Prostate gland (tissue), 2 donors: ENCODE data around the gene DLX1. TPM values are rescaled to one million over a fixed set of nuclear protein-coding genes. Genes with fewer than 3 reads are reported as not detected.

Source experiments
- DNase-seq: peaks from one replicate; pipeline ENCODE4 v3.0.0-alpha.2; 2019; ENCODE audit warnings: low spot score
- H3K27ac ChIP-seq, 2 donors: fragments of 200-600 bp; sonication (generic); 2 replicates each; pipeline ENCODE4 v1.5.1; 2017 to 2019
- H3K27me3 ChIP-seq: fragments of 200-600 bp; sonication (generic); replicated peaks from 2 replicates; pipeline ENCODE4 v1.5.1; 2019; ENCODE audit not compliant: insufficient read depth
- H3K36me3 ChIP-seq, 2 donors: fragments of 200-600 bp; sonication (generic); 1 replicate in 1 of 2; 2 replicates in 1 of 2; pipeline versions ENCODE4 v1.5.1 to v1.8.1; 2017 to 2019
- H3K4me1 ChIP-seq: fragments of 200-600 bp; sonication (generic); replicated peaks from 2 replicates; pipeline ENCODE4 v1.5.1; 2019
- H3K4me3 ChIP-seq, 2 donors: fragments of 200-600 bp; sonication (generic); 2 replicates each; pipeline ENCODE4 v1.5.1; 2017 to 2019
- H3K9me3 ChIP-seq: fragments of 200-600 bp; sonication (generic); 2 replicates; pipeline ENCODE4 v1.5.1; 2017
- CTCF ChIP-seq, 4 experiments: fragments of 200-600 bp in 2 of 4; fragments of 450-650 bp in 2 of 4; sonication (generic) in 2 of 4; IDR thresholded peaks; 1 replicate in 3 of 4; 2 replicates in 1 of 4; pipeline ENCODE4 v1.5.1; 2016 to 2019; ENCODE audit warnings: antibody characterized with exemption in 4 of 4, mild to moderate bottlenecking in 2 of 4, moderate library complexity in 2 of 4
- POLR2A ChIP-seq: fragments of 450-650 bp; IDR thresholded peaks from one replicate; pipeline ENCODE4 v1.6.1; 2016; ENCODE audit warnings: antibody characterized with exemption, mild to moderate bottlenecking
- POLR2AphosphoS5 ChIP-seq: sonication (generic); formaldehyde crosslinking; IDR thresholded peaks from one replicate; pipeline ENCODE4 v1.6.1; 2017; ENCODE audit warnings: antibody characterized with exemption
- WGBS: methylation state at CpG from one replicate; pipeline ENCODE4 v1.1.5; 2018; 5-methylcytosine and 5-hydroxymethylcytosine counted together
- intact Hi-C: fragments of 100-400 bp; cut with DNase I; formaldehyde crosslinking; loops from one replicate; pipeline ENCODE4 v1.14.2; 2022
- total RNA-seq, 2 donors: library from RNA; depleted of rRNA; stranded (reverse); fragments of >200 nt; gene quantifications; one replicate each; pipeline ENCODE4 v1.1.0, GENCODE V29; 2016

The DLX1 gene
- total RNA-seq, 2 donors from 2014 or later = 1.3 TPM; not detected in 1

- H3K27ac ChIP-seq = no peak overlapping the region
- no peak for DNase-seq
- no peak for TF ChIP-seq POLR2AphosphoS5
- TF ChIP-seq CTCF (IDR thresholded peaks at IDR 0.05) = no peak
- no peak for TF ChIP-seq POLR2A
- 43% methylated on average over 2 of the region's 2 CpGs for WGBS
- H3K36me3 ChIP-seq = no peaks in the 10 kb centered on the region
- no peaks in the 10 kb centered on the region for H3K4me1 ChIP-seq
- H3K27me3 ChIP-seq = no peaks in the 10 kb centered on the region
- no peaks in the 10 kb centered on the region for H3K9me3 ChIP-seq
- H3K4me3 ChIP-seq = no peak overlapping the region
- intact Hi-C loops = no loop called here
Observed at GRCh38 chr2:172120118-172120517, 34.8 kb downstream of the DLX1 start.

- no peaks in the 10 kb centered on the region for H3K36me3 ChIP-seq
- intact Hi-C loops = no loop called here
- no peak overlapping the region for H3K4me3 ChIP-seq
- H3K4me1 ChIP-seq = no peaks in the 10 kb centered on the region
- TF ChIP-seq CTCF (IDR thresholded peaks at IDR 0.05) = no peak
- no peak for TF ChIP-seq POLR2AphosphoS5
- no peak for TF ChIP-seq POLR2A
- H3K27me3 ChIP-seq = no peaks in the 10 kb centered on the region
- no peak overlapping the region for H3K27ac ChIP-seq
- DNase-seq = no peak
- no peaks in the 10 kb centered on the region for H3K9me3 ChIP-seq
Observed at GRCh38 chr2:172128484-172128883, 43.2 kb downstream of the DLX1 start.

- H3K36me3 ChIP-seq = no peaks in the 10 kb centered on the region
- H3K27ac ChIP-seq = no peak overlapping the region
- no peak overlapping the region for H3K4me3 ChIP-seq
- H3K4me1 ChIP-seq = no peaks in the 10 kb centered on the region
- intact Hi-C loops = no loop called here
- no peaks in the 10 kb centered on the region for H3K9me3 ChIP-seq
- no peak for TF ChIP-seq CTCF (IDR thresholded peaks at IDR 0.05)
- no peak for TF ChIP-seq POLR2AphosphoS5
- TF ChIP-seq POLR2A = no peak
- DNase-seq = no peak
- no peaks in the 10 kb centered on the region for H3K27me3 ChIP-seq
Observed at GRCh38 chr2:172129404-172129803, 44.1 kb downstream of the DLX1 start.

- H3K27ac ChIP-seq = no peak overlapping the region
- H3K9me3 ChIP-seq = no peaks in the 10 kb centered on the region
- 74% methylated on average over 5 of the region's 5 CpGs for WGBS
- H3K4me1 ChIP-seq = no peaks in the 10 kb centered on the region
- no peak for DNase-seq
- intact Hi-C loops = no loop called here
- H3K36me3 ChIP-seq = no peaks in the 10 kb centered on the region
- TF ChIP-seq POLR2AphosphoS5 (no peak), POLR2A (no peak), CTCF (IDR thresholded peaks at IDR 0.05) (no peak)
- H3K27me3 ChIP-seq = no peaks in the 10 kb centered on the region
- no peak overlapping the region for H3K4me3 ChIP-seq
Observed at GRCh38 chr2:172131713-172132555, 46.6 kb downstream of the DLX1 start.

GRCh38 chr2:172134270-172134669 lies 49.0 kb downstream of the DLX1 start:
- WGBS = 84% methylated on average over 3 of the region's 3 CpGs
- TF ChIP-seq CTCF (IDR thresholded peaks at IDR 0.05) (no peak), POLR2A (no peak), POLR2AphosphoS5 (no peak)
- Histone ChIP-seq H3K36me3 (no peaks in the 10 kb centered on the region), H3K27me3 (no peaks in the 10 kb centered on the region), H3K27ac (no peak overlapping the region), H3K9me3 (no peaks in the 10 kb centered on the region), H3K4me3 (no peak overlapping the region), H3K4me1 (no peaks in the 10 kb centered on the region)
- no peak for DNase-seq
- intact Hi-C loops = no loop called here
